Renal cortical epithelial cell (primary cell): ENCODE measurements around the gene UTP25. TPM values are rescaled to one million over a fixed set of nuclear protein-coding genes. Genes with fewer than 3 reads are reported as not detected.
"Not testable (repeated sequence)": the region's sequence is repeated elsewhere in the genome, so short reads cannot be mapped to it uniquely, and the experiment has no call there.

Experiments used
- DNase-seq: peaks from one replicate; pipeline ENCODE4 v3.0.0-alpha.2; 2011; ENCODE audit warnings: low read depth
- total RNA-seq: library from RNA; depleted of rRNA; stranded (reverse); fragments of >200 nt; gene quantifications from 2 replicates; pipeline ENCODE4 v1.2.3, GENCODE V29; 2014

UTP25 gene
- total RNA-seq, 1 donor from 2014 or later: 13.6 TPM

DNA sequence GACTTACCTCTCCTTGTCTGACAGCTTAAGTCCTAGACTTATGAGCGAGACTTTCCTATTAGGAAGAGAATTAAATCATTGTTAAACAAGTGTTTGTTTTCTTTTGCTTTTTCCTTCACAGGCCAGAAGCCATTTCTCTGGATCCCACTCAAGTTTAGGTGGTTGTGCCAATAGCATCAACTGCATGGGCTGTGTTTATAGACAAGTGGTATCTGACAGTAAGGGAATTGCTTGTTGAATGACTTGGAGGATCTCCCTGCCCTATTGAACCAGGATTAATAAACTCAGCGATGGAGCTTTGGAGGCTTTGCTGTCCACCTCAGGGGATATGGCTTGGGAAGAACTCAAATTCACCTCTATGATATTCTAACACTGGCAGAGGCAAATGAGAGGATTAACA lies 43.7 kb downstream of the UTP25 start:
- DNase-seq: no peak

DNA sequence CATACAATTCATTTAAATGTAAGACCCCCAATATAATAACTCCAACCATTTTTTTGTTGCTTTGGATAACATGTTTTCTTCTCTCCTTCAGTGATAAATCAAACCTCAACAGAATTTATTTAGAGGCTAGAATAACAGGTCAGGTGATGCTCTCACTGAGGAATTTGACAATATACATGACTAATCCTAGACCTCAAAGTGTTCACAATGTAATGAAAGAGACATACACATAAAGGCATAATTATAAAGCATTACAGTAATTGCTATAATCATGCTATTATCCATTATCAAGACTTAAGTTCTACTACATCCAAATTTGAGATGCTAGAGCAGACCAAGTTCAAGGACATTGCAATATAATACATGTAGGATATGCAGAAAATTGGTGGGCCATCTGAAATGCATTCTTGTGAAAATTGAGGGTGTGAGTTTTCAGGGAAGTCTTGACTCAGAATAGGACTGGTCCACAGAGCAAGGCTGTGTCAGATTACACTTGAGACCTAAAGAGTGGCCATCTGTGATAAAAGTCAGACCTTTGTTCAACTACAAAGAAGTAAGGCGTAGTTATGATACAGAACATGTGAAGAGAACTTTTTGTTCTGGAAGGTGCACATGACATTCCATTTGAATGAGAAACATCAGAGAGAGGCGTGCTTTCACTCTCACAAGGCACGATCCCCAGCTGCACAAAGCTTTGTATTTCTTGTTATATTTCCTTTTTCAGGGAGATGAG lies 45.5 kb downstream of the UTP25 start:
- DNase-seq: peak; percentile 90

DNA sequence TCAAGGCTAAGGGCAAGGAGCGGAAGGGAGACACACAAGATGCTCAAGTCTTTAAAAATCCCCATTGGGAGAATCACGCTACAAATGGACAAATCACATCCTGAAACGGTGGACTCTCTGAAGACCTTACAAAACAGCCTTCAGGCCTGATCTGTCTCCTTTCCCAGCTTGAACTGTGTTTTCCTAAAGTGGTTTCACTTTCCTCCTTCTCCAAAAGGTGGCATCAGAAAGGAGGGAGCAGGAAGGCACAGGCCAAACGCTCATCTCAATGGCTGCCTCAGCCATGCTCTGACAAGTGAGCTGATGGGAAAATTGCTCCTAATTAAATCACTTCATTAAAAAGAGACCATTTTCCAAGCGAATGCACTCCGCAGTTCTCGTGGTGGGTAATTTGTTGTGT lies 47.7 kb downstream of the UTP25 start:
- DNase-seq: peak; percentile 76

DNA sequence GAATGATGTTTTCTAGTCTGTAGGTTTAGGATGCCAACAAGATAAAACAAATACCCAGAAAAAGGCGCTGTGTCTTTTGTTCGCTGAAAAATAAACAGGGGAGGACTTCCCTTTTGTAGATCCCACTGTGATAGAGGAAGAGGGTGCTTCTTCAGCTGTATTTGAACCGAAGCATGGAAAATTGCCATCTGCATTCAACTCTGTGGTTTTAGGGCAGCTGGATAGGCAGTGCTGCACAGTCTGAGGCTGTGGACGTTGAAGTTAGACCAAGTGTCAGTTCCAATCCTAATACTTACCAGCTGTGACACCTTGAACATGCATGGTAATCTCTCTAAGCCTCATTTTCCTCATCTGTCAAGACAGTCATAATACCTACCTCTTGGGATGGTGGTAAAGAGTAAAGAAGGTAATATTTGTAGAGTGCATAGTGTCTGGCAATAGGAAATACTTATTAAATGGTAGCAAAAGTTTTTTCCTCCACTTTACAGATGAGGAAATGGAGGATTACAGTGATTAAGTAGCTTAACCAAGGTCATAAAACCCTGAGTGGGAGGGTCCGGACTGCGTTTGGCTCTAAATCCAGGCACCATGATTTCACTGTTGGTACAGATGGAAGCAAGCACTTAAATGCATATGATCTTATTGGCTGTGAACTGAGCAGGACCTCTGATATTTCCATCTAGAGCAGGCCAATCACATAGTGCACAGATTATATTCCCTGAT lies 48.5 kb downstream of the UTP25 start:
- DNase-seq: no peak

DNA sequence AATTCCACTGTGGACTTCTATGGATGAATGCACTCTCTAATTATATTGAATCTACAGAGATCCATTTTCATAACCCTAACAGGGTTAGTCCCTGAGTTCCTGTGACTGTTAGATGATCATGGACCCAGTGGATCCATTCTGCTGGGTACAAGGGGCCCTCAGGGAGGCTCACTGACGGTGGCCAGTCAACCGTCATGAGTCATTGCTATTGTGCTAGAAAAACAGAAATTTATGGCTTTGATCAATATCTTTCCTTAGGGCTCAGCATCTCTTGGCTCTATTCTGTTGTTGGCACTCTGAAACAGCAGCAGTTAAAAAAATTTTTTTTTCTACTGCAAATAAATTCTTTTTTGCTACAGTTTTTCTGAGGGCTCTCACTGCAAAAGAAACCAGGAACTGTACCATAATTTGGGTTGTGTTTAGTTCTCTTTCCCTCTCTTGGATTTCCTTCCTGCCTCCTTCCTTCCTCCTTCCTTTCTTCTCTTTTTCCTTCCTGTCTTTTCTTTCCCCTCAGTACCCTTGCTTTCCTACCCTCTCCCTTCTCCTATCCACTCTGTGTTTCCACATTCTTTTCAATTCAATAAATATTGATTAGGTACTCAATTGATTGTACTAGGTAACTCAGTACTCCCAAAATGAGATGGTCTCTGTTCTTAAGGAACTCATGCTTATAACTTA lies 49.5 kb downstream of the UTP25 start:
- no peak for DNase-seq

DNA sequence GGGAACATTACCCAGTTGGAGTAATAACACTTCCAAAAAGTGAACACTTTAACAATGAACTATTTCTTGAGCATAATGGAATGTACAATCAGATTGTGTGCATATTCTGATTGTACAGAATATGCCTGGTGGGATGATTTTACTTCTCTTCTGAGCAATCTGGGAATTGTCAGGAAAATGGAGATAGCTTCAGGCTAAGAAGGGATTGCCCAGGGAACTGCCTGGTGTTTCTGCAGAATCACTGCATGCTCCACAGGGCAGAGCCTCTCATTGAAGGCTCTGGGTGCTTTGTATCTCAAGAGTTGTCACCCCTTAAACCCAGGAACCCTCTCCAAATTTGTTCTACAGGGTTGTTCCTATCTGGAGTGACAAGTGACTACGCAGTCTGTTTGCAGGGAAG lies 51.2 kb downstream of the UTP25 start:
- DNase-seq: no peak

DNA sequence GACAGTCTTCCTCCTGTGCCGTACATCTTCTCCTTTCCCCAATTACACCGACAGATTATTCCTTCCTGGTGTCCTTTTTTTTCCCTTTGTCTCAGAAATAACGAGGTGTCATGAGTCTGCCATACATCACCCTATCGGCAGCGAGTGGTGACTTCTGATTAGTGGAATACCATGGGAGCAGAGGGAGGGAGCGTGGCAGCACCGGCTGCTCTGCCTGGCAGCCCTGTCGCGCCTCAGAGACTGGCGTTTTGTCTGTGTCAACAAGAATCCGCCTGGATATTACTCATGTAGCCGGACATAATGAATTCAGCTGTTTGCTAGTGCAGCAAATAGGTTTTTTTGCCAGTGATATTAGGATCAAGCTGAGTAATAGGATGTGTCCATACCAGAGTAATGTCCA lies 51.8 kb downstream of the UTP25 start:
- peak; percentile 93 for DNase-seq

DNA sequence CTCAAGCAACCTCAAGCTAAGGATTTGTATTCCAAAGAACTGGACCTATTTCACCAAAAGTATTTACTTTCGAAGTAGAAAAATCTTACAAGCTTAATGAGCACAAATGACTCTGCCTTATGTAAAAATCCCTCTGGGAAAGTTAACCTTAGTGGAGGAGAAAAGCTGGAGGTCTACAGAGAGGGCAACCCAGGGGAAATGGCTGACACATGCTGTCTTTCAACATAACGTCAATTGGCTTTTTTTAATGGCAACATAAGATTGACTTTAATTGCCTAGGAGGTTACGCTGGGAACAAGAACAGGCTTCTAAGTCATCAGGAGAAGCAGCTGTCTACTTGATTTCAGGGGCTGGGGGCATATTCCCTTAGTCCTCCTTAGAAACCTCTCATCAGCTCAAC lies 52.3 kb downstream of the UTP25 start:
- DNase-seq: no peak

DNA sequence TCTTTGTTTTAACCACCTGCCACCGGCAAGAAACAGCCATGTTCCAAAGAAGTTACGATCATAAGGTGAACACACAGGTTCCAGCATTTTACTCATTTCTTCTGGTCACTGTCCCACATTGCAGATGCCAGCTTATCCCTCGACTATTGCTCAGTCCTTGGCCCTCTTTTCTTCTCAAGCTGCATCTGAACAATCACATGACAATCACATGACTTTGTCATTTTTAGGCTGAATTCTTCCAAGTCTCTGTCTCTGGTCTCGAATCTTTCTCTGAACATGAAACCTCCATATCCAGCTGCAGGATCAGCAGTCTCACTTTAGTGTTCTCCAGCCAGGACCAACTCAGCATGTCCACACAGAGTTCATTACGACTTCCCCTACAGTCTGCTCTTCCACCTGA lies 53.8 kb downstream of the UTP25 start:
- no peak for DNase-seq

DNA sequence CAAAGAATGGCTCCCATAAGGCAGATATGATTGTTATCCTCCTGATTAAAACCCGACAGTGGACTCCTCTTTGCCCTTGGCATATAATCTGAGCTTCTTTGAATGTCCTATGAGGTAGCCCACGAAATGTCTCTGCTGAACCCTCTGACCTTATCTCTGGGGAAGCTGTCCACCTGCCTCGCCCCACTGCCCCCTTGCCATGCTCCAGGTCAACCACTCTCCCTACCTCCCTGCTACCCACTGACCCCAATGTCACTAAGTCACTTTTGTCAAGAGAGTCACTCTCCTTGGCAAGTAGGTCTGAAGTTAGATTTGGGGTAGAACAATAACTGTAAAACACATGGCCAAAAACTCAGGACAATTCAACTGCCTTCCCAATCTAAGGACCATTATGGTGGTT lies 54.5 kb downstream of the UTP25 start:
- DNase-seq: no peak

DNA sequence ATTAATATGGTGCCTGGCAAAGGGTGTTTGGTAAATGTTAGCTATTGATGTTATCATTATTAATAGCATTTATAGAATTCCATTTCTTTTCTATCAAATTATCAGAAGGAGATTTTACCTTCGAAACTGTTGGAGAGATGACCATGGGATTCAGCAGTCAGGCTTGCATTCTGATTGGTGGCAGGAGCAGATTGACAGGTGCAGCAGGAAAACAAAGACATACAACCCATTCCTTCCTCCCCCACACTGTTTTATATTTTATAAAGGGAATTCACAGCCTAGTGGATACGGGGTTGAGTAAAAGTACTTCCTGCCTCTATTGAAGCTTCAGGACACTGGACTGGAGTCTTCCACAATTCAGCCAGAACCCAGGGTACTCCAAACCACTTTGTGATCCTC lies 55.2 kb downstream of the UTP25 start:
- DNase-seq: no peak

DNA sequence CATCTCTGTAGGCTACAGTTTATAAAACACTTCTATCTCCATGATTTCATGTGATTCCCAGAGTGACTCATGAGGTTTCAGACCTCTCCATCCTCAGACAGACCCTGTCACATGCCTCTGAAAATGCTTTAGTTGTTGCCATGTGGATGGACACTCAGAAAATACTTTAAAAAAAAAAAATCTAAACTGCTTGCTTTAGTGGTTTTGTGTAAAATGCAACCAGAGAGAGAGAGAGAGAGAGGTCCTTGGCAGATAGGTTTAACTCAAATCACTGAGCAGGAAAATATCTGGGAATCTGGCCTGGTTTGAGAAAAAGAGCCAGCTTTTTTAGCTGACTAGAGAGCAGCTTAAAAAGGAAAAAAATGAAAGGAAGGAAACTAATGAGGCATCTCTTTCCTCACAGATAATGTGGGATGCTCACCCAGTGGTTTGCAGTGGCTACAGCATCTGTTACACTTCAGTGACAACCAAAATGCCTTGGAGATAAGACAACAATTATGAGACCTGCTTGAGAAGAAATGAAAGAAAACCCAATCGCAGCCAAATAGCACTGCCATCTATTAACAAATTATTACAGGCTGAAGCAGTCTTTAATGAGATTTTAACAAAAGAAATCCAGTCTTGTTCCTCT lies 55.7 kb downstream of the UTP25 start:
- DNase-seq: peak; percentile 95

DNA sequence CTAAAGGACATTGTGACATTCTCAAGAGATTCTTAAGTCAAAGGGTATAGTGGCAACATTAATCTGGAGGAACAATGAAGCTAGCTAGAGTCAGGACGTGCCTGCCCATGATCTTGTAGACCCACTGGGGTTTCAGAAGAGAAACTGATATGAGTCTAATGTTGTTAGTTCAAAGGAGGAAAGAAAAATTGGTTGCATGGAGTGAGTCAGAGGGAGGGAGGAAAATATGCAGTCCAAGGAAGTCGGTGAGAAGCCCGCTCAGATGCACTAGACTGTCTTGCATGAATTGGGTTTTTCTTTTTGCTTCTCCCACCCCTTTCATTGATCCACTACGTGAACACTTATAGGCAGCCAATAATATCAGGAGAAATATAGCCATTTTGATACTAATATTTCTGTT lies 56.5 kb downstream of the UTP25 start:
- peak; percentile 53 for DNase-seq

DNA sequence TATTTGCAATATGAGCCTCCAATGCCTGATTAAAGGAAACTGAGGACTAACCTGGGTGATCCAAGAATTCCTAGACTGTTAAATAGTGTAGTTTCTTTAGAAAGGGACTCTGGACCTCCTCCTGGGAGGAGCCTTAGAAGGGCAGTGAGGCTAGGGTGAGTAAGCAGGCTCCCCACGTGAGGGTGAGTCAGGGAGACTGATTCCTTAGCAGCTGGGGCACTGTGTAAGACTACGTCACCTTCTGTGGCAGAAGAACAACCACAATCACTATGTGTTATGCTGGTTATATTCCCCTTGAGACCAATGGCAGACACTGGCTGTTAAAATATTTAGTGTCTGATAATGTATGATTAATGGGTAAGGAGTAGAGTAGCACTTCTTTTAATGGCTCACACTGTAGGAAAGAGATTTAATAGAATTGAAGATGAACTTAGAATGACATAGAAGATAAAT lies 56.9 kb downstream of the UTP25 start:
- peak; percentile 99 for DNase-seq

DNA sequence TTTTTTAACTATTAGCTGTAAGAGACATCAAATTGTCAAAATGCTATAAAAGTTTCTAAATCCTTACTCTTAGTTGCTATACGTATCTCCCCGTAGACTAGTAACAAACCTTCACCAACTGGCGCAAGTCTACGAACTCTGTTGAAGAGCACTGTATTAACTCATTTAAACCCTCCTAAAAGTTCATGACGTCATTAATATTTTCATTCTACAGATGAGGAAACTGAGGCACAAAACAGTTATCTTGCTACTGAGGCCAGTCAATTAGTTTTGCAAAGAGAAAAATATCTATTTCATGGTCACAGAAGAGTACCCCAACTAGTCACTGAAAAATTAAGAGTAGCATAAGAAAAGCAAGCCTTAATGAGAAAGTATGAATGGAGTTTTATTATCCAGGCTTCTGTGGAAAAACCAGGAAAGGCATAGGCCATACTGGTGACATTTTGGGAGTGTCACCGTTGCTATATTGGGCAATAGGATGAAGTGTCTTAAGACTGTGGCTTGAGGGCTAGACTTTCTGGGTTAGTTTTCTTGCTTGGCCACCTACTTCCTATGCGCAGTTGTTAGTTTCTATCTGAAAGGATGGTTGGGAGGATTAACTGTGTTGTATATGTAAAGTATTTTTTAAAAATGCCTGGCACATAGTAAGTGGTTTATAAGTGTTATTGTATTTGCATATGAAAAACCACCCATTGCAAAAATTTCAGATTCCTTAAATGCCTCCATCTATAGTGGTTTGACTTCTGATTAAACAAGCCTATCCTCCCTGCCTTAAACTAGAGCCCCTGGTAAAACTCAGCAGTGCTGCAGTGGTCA lies 57.8 kb downstream of the UTP25 start:
- peak; percentile 46 for DNase-seq

DNA sequence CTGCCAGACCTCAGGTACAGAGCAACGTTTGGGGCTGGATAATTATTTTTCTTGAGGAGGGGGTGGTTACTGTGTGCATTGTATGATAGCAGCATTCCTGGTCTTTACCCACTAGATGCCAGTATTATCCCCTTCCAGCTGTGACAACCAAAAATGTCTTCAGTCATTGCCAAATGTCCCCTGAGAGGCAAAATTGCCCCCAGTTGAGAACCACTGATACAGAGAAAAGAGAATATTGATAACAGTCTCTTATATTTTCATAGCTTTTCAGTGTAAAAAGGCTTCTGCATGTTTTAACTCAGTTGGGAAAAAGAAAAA lies 58.4 kb downstream of the UTP25 start:
- no peak for DNase-seq

DNA sequence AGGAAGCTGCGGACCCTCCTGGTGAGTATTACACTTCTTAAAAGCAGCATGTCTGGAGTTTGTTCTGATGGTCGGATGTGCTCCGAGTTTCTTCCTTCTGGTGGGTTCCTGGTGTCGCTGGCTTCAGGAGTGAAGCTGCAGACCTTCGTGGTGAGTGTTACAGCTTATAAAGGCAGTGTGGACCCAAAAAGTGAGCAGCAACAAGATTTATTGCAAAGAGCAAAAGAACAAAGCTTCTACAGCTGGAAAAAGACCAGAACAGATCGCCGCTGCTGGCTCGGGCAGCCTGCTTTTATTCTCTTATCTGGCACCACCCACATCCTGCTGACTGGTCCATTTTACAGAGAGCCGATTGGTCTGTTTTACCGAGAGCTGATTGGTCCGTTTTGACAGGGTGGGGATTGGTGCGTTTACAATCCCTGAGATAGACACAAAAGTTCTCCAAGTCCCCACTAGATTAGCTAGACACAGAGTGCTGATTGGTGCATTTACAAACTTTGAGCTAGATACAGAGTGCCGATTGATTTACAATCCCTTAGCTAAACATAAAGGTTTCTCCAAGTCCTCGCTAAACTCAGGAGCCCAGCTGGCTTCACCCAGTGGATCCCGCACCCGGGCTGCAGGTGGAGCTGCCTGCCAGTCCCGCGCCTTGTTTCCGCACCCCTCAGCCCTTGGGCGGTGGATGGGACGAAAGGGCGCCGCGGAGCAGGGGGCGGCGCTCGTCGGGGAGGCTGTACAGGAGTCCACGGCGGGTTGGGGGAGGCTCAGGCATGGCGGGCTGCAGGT lies 60.7 kb downstream of the UTP25 start:
- not testable (repeated sequence) for DNase-seq

DNA sequence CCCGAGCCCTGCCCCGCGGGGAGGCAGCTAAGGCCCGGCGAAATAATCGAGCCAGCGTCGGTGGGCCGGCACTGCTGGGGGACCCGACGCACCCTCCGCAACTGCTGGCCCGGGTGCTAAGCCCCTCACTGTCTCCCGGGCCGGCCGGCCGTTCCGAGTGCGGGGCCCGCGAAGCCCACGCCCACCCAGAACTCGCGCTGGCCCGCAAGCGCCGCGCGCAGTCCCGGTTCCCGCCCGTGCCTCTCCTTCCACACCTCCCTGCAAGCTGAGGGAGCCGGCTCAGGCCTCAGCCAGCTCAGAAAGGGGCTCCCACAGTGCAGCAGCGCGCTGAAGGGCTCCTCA lies 61.3 kb downstream of the UTP25 start:
- DNase-seq: no peak

DNA sequence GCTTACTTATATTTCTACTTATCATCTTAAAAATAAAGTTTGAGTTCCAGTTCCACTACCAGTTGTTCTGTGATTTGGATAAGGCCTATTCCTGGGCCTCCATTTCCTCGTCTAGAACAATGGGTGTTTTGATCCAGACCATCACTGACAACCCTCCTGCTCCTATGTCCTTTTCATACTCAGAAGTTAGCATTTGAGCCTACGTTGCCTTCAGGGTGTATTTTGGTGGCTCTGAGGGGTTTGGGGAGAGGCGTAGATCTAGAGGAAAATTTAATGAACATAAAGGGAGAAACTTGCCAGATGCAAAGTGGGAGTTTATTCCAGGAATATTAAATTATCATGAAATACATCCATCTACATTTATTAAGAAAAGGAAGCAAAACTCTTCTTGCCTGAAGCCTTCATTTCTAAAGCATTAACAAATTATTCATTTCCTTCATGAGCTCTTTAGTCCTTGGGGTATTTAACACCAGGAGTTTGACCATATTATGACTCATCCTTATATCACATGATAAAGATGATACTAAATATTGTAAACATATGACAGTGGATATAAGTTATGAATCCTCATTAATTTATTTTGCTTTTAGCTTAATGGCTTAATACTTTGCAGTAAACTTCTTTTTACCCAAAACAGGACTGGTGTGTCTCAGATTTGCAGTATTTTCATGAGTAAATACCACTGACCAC lies 63.0 kb downstream of the UTP25 start:
- no peak for DNase-seq

DNA sequence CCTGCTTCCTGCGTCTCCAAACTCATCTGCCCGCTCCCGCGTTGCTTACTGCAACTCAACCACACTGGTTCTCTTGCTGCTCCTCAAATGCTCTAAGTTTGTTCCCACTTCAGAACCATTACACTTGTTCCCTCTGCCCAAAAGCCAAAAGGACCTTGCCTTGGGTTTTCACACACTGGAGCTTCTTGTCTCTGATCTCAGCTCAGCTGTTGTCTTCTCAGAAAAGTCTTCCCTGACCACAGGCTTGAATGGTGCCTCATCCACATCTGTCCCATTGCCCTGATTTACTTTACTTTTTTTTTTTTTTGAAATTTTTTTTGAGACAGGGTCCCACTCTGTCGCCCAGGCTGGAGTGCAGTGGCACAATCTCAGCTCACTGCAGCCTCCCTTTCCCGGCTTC lies 66.0 kb downstream of the UTP25 start:
- no peak for DNase-seq
